Activated naive CD4-positive, alpha-beta T cell treated with anti-CD3 and anti-CD28 coated beads for 36 hours (primary cell): Measurements from ENCODE around the gene SMAD7. TPM values are rescaled to one million over a fixed set of nuclear protein-coding genes. Genes with fewer than 3 reads are reported as not detected.
"Not testable (repeated sequence)": the region's sequence is repeated elsewhere in the genome, so short reads cannot be mapped to it uniquely, and the experiment has no call there.

ENCODE experiments used
- CTCF ChIA-PET: fragments of 350-600 bp; sonication (Branson Sonifier 250); formaldehyde crosslinking; loops from one replicate; lab custom pipeline; 2021; ENCODE audit warnings: antibody characterized with exemption; lab: Charles Lee
- DNase-seq: peaks from one replicate; pipeline ENCODE4 v3.0.0-alpha.2; 2020
- H3K27ac Mint-ChIP-seq: one replicate; pipeline ENCODE4 v1.8.0; 2021; ENCODE audit warnings: mild to moderate bottlenecking, mixed read lengths
- H3K27me3 Mint-ChIP-seq: one replicate; pipeline ENCODE4 v1.8.0; 2021; ENCODE audit warnings: low read depth, mixed read lengths
- H3K36me3 Mint-ChIP-seq: one replicate; pipeline ENCODE4 v1.8.0; 2021; ENCODE audit warnings: low read depth, mixed read lengths
- H3K4me1 Mint-ChIP-seq: one replicate; pipeline ENCODE4 v1.8.0; 2021; ENCODE audit warnings: low read depth, mixed read lengths
- H3K4me3 Mint-ChIP-seq: one replicate; pipeline ENCODE4 v1.8.0; 2021; ENCODE audit warnings: mild to moderate bottlenecking, moderate library complexity, mixed read lengths
- H3K9me3 Mint-ChIP-seq: one replicate; pipeline ENCODE4 v1.8.0; 2021; ENCODE audit warnings: mixed read lengths
- intact Hi-C: fragments of 100-400 bp; cut with micrococcal nuclease; formaldehyde crosslinking; loops from one replicate; pipeline ENCODE4 v1.15.1; 2023
- total RNA-seq, 2 experiments: library from RNA; stranded (reverse); gene quantifications; one replicate each; pipeline ENCODE4 v1.2.3, GENCODE V29; 2021

SMAD7 gene
- total RNA-seq, 2 experiments from 2014 or later: 5.9 to 7.0 TPM

DNA sequence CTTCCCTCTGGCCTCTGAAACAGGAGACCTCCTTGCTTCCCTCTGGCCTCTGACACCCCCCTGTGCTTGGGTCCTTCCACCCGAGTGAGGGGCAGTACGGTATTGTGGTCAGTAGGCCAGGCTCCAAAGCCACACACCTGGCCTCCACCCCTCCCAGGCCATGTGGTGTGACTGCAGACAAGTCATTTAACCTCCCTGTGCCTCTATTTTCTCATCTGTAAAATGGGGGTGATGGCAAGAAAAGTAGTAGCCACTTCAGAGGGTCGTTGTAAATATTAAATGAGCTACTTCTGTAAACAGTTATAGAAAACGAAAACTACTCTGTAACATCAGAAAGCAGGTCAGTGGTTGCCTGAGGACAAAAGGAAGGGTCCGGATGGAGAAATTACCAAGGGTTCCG lies 74.2 kb downstream of the SMAD7 start:
- CTCF ChIA-PET: interaction anchor here (0.6 kb wide), 1 partner anchor 70 kb away, joined by 3 read pairs; no protein-coding TSS in a partner anchor
- H3K27ac Mint-ChIP-seq: no peak overlapping the region
- no peak for DNase-seq
- H3K4me3 Mint-ChIP-seq: no peak overlapping the region
- H3K27me3 Mint-ChIP-seq: no peaks in the 10 kb centered on the region
- peaks cover 6% of the 10 kb centered on the region for H3K4me1 Mint-ChIP-seq
- intact Hi-C loops: no loop called here
- H3K36me3 Mint-ChIP-seq: no peaks in the 10 kb centered on the region
- H3K9me3 Mint-ChIP-seq: no peaks in the 10 kb centered on the region

DNA sequence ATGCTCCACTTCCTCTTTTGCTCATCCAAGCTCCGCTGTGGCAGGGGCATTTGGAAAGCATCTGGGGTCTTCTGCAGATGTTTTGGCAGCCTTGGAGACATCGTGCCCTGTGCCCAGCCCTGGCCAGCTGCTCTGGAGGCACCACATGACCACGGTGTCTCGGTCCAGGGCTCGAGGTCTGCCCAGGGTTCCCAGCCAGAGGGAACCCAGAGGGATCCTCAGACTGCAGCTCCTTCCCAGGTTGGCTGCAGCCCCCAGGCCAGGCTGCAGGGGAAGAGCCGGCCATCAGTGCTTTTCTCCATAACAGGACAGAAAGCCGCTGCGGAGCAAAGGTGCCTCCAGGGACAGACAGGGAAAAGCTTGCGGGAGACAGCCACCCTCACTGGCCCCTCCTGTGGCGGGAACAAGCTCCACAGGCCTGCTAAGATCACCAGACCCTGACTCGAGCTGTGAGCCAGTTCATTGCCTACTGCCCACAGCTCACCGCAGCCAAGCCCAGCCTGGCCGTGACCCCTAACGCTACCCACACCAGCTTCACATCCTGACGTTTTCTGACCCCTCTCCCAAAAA lies 74.7 kb downstream of the SMAD7 start:
- H3K27ac Mint-ChIP-seq: no peak overlapping the region
- CTCF ChIA-PET: no interaction called here
- H3K9me3 Mint-ChIP-seq: no peaks in the 10 kb centered on the region
- no peaks in the 10 kb centered on the region for H3K36me3 Mint-ChIP-seq
- H3K27me3 Mint-ChIP-seq: no peaks in the 10 kb centered on the region
- DNase-seq: no peak
- intact Hi-C loops: no loop called here
- no peak overlapping the region for H3K4me3 Mint-ChIP-seq
- peaks cover 6% of the 10 kb centered on the region for H3K4me1 Mint-ChIP-seq

DNA sequence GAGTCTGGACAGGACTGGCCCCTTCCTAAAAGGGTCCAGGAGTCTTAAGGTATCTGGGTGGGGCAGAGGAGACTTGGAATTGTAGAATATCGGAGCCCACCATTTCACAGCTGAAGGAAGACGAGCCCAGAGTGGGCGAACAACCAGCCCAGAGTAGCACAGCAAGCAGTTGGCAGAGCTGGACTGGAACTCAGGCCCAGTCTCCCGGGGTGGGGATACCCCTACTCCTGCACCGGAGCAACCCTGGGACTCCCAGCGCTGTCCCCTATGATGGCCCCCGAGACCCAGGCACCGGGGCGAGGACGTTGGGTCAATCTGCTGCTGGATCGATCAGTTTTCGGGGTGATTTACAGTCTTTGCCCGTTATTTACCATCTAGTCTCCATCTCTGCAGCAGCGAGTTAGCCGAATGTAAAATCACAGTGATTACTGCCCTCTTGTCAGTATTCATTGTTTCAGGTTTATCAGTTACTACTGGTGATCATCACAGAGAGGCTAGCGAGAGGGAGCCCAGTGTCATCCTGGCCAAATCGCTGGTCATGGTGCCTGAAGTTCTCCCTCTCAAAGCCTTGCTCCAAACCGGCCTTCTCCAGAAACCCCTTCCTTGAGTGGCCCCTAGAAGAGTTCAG lies 75.3 kb downstream of the SMAD7 start:
- Mint-ChIP-seq H3K27me3 (no peaks in the 10 kb centered on the region), H3K27ac (no peak overlapping the region), H3K9me3 (no peaks in the 10 kb centered on the region), H3K4me3 (no peak overlapping the region), H3K4me1 (peaks cover 5% of the 10 kb centered on the region), H3K36me3 (no peaks in the 10 kb centered on the region)
- intact Hi-C loops: no loop called here
- CTCF ChIA-PET: no interaction called here
- no peak for DNase-seq

DNA sequence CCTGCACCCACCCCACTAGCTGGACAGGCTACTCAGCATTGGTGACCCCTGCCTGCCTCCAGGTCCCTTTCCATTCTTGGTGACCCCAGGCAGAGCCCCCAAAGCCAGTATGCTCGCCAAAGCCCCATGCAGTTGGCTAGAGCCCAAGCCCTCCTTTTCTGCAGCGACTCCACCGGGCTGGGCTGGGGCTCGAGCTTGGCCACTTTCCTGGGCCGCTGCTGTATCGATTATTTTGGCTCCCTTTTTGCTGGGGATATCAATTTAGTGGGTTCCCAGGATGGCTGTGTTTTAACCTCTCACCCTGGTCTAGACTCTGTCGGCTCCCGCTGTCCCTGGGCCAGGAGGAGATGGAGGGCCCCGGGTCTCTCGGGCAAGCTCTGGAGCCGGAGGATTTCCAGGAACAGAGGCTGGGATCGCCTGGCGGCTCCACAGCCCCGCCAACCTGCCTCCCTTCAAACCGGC lies 76.0 kb downstream of the SMAD7 start:
- Mint-ChIP-seq H3K27me3 (no peaks in the 10 kb centered on the region), H3K36me3 (no peaks in the 10 kb centered on the region), H3K4me1 (peaks cover 4% of the 10 kb centered on the region), H3K4me3 (no peak overlapping the region), H3K27ac (no peak overlapping the region), H3K9me3 (no peaks in the 10 kb centered on the region)
- no peak for DNase-seq
- CTCF ChIA-PET: no interaction called here
- intact Hi-C loops: no loop called here

DNA sequence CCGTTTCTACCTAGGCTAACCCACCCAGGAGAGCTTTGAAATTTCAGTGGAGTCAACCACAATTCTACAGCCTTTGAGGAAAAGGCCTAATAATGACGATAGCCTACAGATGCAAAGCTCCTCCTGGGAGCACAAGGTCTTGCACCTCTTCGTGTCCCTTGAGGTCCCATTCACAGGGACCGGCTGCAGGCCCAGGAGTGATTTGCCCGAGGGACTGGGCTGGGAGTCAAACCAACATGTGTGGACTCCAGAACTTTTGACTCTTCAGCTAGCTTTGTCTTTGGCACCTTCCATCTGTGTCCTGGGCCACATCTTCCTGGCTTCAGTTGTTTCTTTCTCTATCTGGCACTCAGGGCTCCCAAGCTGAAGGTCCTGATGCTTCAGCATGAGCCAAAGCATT lies 76.5 kb downstream of the SMAD7 start:
- no peaks in the 10 kb centered on the region for H3K9me3 Mint-ChIP-seq
- H3K36me3 Mint-ChIP-seq: no peaks in the 10 kb centered on the region
- peaks cover 9% of the 10 kb centered on the region for H3K4me1 Mint-ChIP-seq
- no peaks in the 10 kb centered on the region for H3K27me3 Mint-ChIP-seq
- no peak overlapping the region for H3K4me3 Mint-ChIP-seq
- no peak overlapping the region for H3K27ac Mint-ChIP-seq
- no peak for DNase-seq
- intact Hi-C loops: no loop called here
- CTCF ChIA-PET: interaction anchor here (0.6 to 0.8 kb wide), 2 partner anchors 17 to 948 kb away, joined by 3 to 5 read pairs; no protein-coding TSS in a partner anchor

DNA sequence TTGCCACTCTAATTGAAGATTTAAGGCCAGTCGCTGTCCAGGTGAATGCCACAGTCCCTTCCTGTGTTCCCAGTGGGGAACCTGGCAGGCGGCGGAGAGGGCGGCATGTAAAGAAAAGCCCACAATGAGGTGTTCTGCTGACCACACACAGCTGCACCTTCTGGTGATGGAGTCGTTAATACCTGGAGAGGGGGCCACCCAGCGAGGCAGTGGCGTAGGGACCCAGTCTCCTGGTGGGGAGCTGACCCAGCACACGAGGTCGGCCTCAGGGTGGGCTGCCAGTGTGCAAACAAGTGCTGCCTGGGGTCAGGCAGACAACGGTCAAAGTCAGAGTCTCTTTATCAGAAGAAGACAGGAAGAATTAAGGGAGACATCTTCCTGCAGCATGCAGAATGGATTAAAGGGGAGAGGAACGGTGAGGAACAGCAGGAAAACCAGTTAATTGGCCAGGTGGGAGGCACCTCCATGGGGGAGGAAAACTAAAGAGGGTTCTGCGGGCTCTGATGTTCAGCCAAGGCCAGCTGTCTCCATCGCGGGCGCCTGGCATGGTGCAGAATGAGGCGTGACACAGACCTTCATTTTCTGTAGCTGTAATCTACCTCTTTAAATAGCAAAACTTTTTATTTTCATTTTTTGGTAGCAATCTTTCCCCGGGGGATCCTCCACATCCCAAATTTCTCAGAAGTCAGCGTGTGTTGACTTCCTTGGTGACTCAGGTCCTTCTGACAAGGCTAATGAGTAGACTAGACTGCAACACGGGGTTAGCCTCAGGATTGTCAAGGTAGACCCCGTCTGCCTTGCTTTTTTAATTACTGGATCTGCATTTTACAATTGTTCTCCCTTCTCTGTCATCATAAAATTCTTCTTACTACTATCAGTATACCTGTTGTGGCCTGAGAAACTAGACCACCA lies 78.3 kb downstream of the SMAD7 start:
- CTCF ChIA-PET: no interaction called here
- Mint-ChIP-seq H3K27ac (no peak overlapping the region), H3K4me3 (no peak overlapping the region), H3K27me3 (no peaks in the 10 kb centered on the region), H3K9me3 (no peaks in the 10 kb centered on the region), H3K4me1 (peaks cover 22% of the 10 kb centered on the region), H3K36me3 (no peaks in the 10 kb centered on the region)
- no peak for DNase-seq
- intact Hi-C loops: no loop called here

DNA sequence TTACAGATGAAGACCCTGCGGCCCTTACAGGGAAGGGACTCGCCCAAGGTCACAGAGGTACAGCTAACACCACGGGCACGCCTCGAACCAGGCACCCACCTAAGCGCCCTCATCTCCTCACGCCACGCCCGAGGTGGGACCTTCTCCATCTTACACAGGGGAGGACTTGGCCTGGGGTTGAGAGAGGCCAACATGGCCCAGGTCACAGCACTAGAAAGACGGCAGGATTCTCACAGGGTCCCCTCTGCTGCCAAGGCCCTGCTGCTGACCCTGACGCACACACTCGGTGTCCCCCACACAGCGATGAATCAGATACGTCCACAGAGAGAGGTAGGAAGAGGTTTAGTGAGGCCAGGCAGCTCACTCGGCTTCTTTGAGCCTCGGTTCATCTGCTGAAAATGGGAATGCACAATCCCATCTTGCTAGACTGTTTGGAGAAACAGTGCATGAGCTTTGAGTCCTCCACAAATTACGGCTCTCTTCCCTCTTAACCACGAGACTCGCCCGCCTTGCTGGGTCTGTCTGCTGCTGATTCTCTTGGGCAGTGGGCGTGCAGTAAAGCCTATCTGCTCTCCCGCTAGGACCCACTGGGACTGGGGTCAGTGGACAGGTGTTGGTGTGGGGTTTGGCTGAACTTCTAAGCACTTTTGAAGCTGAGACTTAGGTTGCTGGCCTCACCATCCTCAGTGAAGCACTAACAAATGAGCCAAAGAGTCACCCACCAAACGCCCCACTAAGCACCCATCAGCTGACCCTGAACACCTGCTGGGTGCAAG lies 79.2 kb downstream of the SMAD7 start:
- DNase-seq: no peak
- no peak overlapping the region for H3K27ac Mint-ChIP-seq
- intact Hi-C loops: no loop called here
- no peaks in the 10 kb centered on the region for H3K9me3 Mint-ChIP-seq
- H3K27me3 Mint-ChIP-seq: no peaks in the 10 kb centered on the region
- H3K36me3 Mint-ChIP-seq: no peaks in the 10 kb centered on the region
- no peak overlapping the region for H3K4me3 Mint-ChIP-seq
- CTCF ChIA-PET: no interaction called here
- peaks cover 22% of the 10 kb centered on the region for H3K4me1 Mint-ChIP-seq

DNA sequence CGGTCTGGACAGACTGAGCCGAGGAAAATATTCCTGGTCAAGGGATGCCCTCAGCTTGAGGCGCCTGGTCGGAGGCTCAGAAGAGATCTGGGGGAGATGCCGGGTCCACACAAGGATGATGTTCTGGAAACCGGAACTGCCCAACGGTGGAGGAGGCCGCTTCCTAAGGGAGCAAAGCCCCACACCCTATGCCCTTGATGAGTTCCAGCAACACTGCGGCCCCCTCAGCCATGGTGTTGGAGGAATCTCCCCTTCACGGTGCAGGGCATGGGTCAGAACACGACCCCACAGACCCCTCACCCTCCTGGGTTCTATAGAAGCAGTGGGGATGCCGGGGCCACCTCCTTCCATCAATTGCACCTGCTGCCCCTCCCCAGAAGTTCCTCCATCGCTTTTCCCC lies 79.8 kb downstream of the SMAD7 start:
- H3K4me1 Mint-ChIP-seq: peaks cover 22% of the 10 kb centered on the region
- CTCF ChIA-PET, intact Hi-C loops, DNase-seq, H3K36me3 Mint-ChIP-seq, H3K27me3 Mint-ChIP-seq, H3K27ac Mint-ChIP-seq, H3K4me3 Mint-ChIP-seq, H3K9me3 Mint-ChIP-seq: not testable (repeated sequence)
